CD8-positive, alpha-beta memory T cell (primary cell): ENCODE results near the gene ERC2. TPM values are rescaled to one million over a fixed set of nuclear protein-coding genes. Genes with fewer than 3 reads are reported as not detected.

Experiments
- CTCF ChIA-PET: fragments of 350-600 bp; sonication (Branson Sonifier 250); formaldehyde crosslinking; loops from one replicate; lab custom pipeline; 2021; ENCODE audit warnings: antibody characterized with exemption; lab: Charles Lee
- POLR2A ChIA-PET: fragments of 350-600 bp; sonication (Branson Sonifier 250); formaldehyde crosslinking; loops from one replicate; lab custom pipeline; 2021; ENCODE audit warnings: antibody characterized with exemption; lab: Charles Lee
- DNase-seq, 5 donors: peaks; one replicate each; pipeline versions ENCODE4 v3.0.0 to v3.0.0-alpha.2; 2020 to 2022; ENCODE audit warnings: mixed read lengths in 1 of 5
- H3K27ac ChIP-seq: one replicate; pipeline ENCODE4 v1.7.0; 2013; ENCODE audit warnings: low read depth, mild to moderate bottlenecking, low read length, moderate library complexity
- H3K27me3 ChIP-seq: 2 replicates; pipeline ENCODE4 v1.7.0; 2013; ENCODE audit warnings: low read length, mild to moderate bottlenecking; ENCODE audit not compliant: insufficient read depth, poor library complexity, severe bottlenecking
- H3K36me3 ChIP-seq: 2 replicates; pipeline ENCODE4 v1.7.0; 2013; ENCODE audit warnings: mild to moderate bottlenecking, low read length, moderate library complexity; ENCODE audit not compliant: insufficient read depth
- H3K4me1 ChIP-seq: 2 replicates; pipeline ENCODE4 v1.7.0; 2013; ENCODE audit warnings: mild to moderate bottlenecking, low read length, moderate library complexity; ENCODE audit not compliant: insufficient read depth
- H3K4me3 ChIP-seq: 2 replicates; pipeline ENCODE4 v1.7.0; 2013; ENCODE audit warnings: mild to moderate bottlenecking, low read length
- H3K9me3 ChIP-seq: 2 replicates; pipeline ENCODE4 v1.7.0; 2013; ENCODE audit warnings: mild to moderate bottlenecking, low read length
- H3K27ac Mint-ChIP-seq, 8 donors: one replicate each; pipeline ENCODE4 v1.8.0; 2020 to 2021; ENCODE audit warnings: mixed read lengths in 8 of 8, mild to moderate bottlenecking in 6 of 8, inconsistent platforms in 3 of 8, moderate library complexity in 3 of 8
- H3K27me3 Mint-ChIP-seq, 2 donors: one replicate each; pipeline ENCODE4 v1.8.0; 2020 to 2021; ENCODE audit warnings: mixed read lengths in 2 of 2, mild to moderate bottlenecking in 1 of 2, moderate library complexity in 1 of 2
- H3K36me3 Mint-ChIP-seq, 3 donors: one replicate each; pipeline ENCODE4 v1.8.0; 2020 to 2021; ENCODE audit warnings: mixed read lengths in 3 of 3, inconsistent platforms in 1 of 3, mild to moderate bottlenecking in 1 of 3
- H3K4me1 Mint-ChIP-seq, 3 donors: one replicate each; pipeline ENCODE4 v1.8.0; 2020 to 2021; ENCODE audit warnings: mixed read lengths in 3 of 3, inconsistent platforms in 1 of 3, mild to moderate bottlenecking in 1 of 3
- H3K4me3 Mint-ChIP-seq, 7 donors: one replicate each; pipeline ENCODE4 v1.8.0; 2020 to 2021; ENCODE audit warnings: mixed read lengths in 7 of 7, mild to moderate bottlenecking in 6 of 7, moderate library complexity in 4 of 7, inconsistent platforms in 2 of 7
- H3K9me3 Mint-ChIP-seq, 5 donors: one replicate each; pipeline ENCODE4 v1.8.0; 2020 to 2022; ENCODE audit warnings: mixed read lengths in 5 of 5, mild to moderate bottlenecking in 3 of 5, moderate library complexity in 2 of 5, inconsistent platforms in 1 of 5
- polyA plus RNA-seq: library from polyadenylated mRNA; unstranded; fragments of 300-500 nt; fragmentation: Illumina TruSeq; gene quantifications from one replicate; pipeline ENCODE4 v1.2.3, GENCODE V29; 2021
- total RNA-seq, 2 experiments: library from RNA; stranded (reverse); gene quantifications; one replicate each; pipeline ENCODE4 v1.2.3, GENCODE V29; 2021

Gene ERC2
- total and polyA plus RNA-seq, 3 experiments from 2014 or later: not detected

DNA sequence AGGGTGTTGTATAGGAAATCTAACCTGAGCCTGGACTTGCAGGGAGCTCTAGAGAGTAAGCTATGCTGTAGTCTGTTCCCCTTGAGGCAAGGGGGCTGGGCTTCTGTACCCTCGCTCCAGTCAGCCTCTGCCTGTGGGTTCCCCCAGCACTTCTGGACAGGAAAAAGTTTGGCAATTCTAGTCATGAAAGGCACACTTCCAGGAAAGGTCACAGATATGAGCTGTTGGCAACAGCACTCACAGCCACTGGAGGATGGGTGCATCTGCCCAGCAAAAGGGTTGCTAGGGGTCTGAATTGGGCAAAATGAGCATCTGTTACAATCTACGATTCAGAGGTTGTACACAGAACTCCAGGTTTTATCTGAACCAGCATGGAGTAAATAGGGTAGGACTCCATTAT, 281.2 kb downstream of the ERC2 start:
- no peak for DNase-seq
- Mint-ChIP-seq H3K4me3 (no peak overlapping the region), H3K9me3 (peaks cover 0 to 4% (median 0%) of the 10 kb centered on the region in 5 donors), H3K27me3 (no peaks in the 10 kb centered on the region), H3K36me3 (no peaks in the 10 kb centered on the region), H3K4me1 (no peaks in the 10 kb centered on the region), H3K27ac (no peak overlapping the region)
- Histone ChIP-seq H3K27me3 (no peaks in the 10 kb centered on the region), H3K4me3 (no peak overlapping the region), H3K27ac (no peak overlapping the region), H3K9me3 (no peaks in the 10 kb centered on the region), H3K36me3 (no peaks in the 10 kb centered on the region), H3K4me1 (no peaks in the 10 kb centered on the region)
- ChIA-PET POLR2A (no interaction called here), CTCF (no interaction called here)

DNA sequence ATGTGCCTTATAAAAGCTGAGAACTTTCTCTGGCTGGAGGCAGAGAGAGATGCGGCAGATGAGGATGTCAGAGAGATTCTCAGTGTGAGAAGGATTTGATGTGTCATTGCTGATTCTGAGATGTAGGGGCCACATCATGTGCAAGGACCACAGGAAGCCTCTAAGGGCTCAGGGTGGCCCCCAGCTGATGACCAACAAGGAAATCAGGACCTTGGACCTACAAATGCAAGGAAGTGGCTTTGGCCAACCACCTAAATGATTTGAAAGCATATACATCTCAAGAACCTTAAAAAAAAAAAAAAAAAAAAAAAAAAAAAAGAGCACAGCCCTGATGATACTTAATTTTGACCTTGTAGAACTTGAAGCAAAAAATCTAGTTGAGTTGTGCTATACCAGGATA, 282.4 kb downstream of the ERC2 start:
- no peaks in the 10 kb centered on the region for H3K27me3 Mint-ChIP-seq
- H3K4me3 Mint-ChIP-seq: no peak overlapping the region
- Histone ChIP-seq H3K27me3 (no peaks in the 10 kb centered on the region), H3K27ac (no peak overlapping the region), H3K9me3 (no peaks in the 10 kb centered on the region), H3K36me3 (no peaks in the 10 kb centered on the region), H3K4me3 (no peak overlapping the region), H3K4me1 (no peaks in the 10 kb centered on the region)
- H3K36me3 Mint-ChIP-seq: no peaks in the 10 kb centered on the region
- DNase-seq: no peak
- POLR2A ChIA-PET: no interaction called here
- no peaks in the 10 kb centered on the region for H3K9me3 Mint-ChIP-seq
- no peak overlapping the region for H3K27ac Mint-ChIP-seq
- H3K4me1 Mint-ChIP-seq: no peaks in the 10 kb centered on the region
- CTCF ChIA-PET: no interaction called here

DNA sequence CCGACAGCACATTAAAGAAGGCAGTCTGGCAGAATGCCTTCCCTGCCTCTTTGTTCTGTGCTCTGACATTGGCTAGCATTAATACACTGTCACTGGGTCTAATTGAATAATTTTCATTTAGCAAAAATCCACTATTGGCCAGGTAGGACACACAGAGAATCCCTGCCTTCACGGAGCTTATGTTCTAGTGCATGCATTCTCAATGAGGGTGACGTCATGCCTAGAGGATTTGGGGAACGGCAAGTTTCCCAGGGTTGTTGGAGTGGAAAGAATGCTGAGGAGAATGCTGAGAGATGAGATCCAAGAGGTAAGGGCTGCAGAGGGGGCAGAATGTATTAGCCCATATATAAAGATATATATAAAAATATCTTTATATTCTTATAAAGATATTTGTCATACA, 284.7 kb downstream of the ERC2 start:
- no peak for DNase-seq
- Histone ChIP-seq H3K4me1 (no peaks in the 10 kb centered on the region), H3K27ac (no peak overlapping the region), H3K4me3 (no peak overlapping the region), H3K36me3 (no peaks in the 10 kb centered on the region), H3K9me3 (no peaks in the 10 kb centered on the region), H3K27me3 (no peaks in the 10 kb centered on the region)
- H3K4me3 Mint-ChIP-seq: no peak overlapping the region
- H3K27ac Mint-ChIP-seq: no peak overlapping the region
- POLR2A ChIA-PET: no interaction called here
- H3K4me1 Mint-ChIP-seq: no peaks in the 10 kb centered on the region
- CTCF ChIA-PET: no interaction called here
- H3K9me3 Mint-ChIP-seq: peaks cover 0 to 1% (median 0%) of the 10 kb centered on the region in 5 donors
- H3K36me3 Mint-ChIP-seq: no peaks in the 10 kb centered on the region
- H3K27me3 Mint-ChIP-seq: no peaks in the 10 kb centered on the region

DNA sequence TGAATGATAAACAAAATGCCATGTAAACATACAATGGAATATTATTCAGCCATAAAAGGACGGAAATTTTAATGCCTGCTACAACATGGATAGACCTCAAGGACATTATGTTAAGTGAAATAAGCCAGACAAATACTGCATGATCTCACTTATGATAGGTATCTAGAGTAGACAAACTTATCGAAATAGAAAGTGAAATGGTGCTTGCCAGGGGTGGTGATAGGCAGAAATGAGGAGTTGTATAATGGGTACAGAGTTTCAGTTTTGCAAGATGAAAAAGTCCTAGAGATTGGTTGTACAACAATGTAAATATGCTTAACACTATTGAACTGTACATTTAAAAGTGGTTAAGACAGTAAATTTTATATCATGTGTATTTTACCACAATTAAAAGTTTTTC, 287.8 kb downstream of the ERC2 start:
- no peaks in the 10 kb centered on the region for H3K4me1 ChIP-seq
- H3K4me3 ChIP-seq: no peak overlapping the region
- H3K9me3 ChIP-seq: no peaks in the 10 kb centered on the region
- no peaks in the 10 kb centered on the region for H3K27me3 ChIP-seq
- POLR2A ChIA-PET: no interaction called here
- H3K27ac Mint-ChIP-seq: no peak overlapping the region
- CTCF ChIA-PET: no interaction called here
- no peaks in the 10 kb centered on the region for H3K36me3 Mint-ChIP-seq
- H3K9me3 Mint-ChIP-seq: peaks cover 0 to 1% (median 0%) of the 10 kb centered on the region in 5 donors
- DNase-seq: no peak
- H3K27me3 Mint-ChIP-seq: no peaks in the 10 kb centered on the region
- no peak overlapping the region for H3K4me3 Mint-ChIP-seq
- H3K4me1 Mint-ChIP-seq: no peaks in the 10 kb centered on the region
- no peak overlapping the region for H3K27ac ChIP-seq
- H3K36me3 ChIP-seq: no peaks in the 10 kb centered on the region

DNA sequence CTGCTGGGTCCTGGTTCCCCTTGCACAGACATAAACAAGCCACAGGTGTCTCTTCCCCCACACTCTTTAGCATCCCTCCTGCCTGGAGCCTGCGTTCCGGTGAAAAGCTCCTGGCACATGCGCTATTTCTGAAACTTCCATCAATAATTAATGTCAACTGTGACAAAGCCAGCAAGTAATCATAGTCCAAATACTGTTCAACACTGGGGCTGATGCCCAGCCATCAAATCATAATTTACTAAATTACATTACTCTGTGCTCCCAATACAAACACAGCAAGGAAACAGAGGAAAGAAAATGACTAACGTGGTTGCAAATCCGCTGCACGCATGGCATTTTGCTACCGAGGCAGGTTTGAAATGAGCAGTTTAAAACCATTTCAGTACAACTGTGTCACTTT, 294.7 kb downstream of the ERC2 start:
- Histone ChIP-seq H3K4me1 (no peaks in the 10 kb centered on the region), H3K4me3 (no peak overlapping the region), H3K9me3 (no peaks in the 10 kb centered on the region), H3K27ac (no peak overlapping the region), H3K36me3 (no peaks in the 10 kb centered on the region), H3K27me3 (no peaks in the 10 kb centered on the region)
- H3K4me1 Mint-ChIP-seq: no peaks in the 10 kb centered on the region
- H3K9me3 Mint-ChIP-seq: peaks cover 0 to 3% (median 0%) of the 10 kb centered on the region in 5 donors
- H3K36me3 Mint-ChIP-seq: no peaks in the 10 kb centered on the region
- POLR2A ChIA-PET: no interaction called here
- H3K27ac Mint-ChIP-seq: no peak overlapping the region
- DNase-seq: no peak
- H3K4me3 Mint-ChIP-seq: no peak overlapping the region
- CTCF ChIA-PET: no interaction called here
- H3K27me3 Mint-ChIP-seq: peaks cover 4 to 6% of the 10 kb centered on the region in 2 donors

DNA sequence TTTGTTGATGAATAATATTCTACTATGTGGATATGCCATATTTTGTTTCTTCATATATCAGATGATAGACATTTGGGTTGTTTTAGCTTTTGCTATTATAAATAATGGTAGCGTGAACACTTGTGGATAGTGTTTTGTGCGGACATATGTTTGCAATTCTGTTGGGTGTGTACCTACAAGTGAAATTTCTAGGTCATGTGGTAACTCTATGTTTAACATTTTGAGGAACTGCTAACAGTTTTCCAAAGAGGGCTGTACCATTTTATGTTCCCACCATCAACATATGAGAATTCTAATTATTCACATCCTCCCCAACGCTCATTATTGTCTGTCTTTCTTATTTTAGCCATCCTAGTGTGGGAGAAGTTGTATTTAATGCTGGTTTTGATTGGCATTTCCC, 303.8 kb downstream of the ERC2 start:
- CTCF ChIA-PET: no interaction called here
- POLR2A ChIA-PET: no interaction called here

DNA sequence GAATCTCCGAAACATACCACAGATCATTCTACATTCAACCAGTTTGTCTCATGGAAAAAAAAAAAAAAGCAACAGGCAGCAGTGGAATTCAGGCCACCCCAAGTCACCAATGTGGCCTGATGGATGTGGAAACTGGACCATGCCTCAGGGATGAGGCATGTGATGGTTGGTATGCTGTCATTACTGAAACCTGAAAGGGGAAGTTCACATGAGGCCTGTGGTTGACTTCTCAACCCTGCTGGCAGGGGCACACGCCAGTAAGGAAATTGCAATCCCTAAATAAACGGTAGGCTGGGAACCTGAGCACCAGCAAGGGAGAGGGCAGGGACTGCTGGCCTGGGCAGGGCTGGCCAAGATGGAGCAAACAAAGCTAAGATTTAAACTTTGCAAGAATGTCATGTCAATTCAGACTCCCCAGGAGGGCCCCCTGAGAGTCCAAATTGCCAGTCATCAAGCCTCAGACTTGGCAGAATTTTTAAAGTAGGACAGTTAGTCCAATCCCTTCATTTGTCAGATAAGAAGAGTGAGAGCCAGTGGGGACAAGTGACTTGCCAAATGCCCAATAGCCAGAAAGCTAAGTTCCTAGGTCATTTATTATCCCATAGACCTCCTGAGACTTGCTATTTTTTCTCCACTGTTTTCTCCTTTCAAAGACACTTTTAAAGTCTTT, 310.4 kb downstream of the ERC2 start:
- no peaks in the 10 kb centered on the region for H3K9me3 ChIP-seq
- DNase-seq: no peak
- H3K36me3 ChIP-seq: no peaks in the 10 kb centered on the region
- H3K27me3 ChIP-seq: no peaks in the 10 kb centered on the region
- H3K4me3 ChIP-seq: no peak overlapping the region
- no peaks in the 10 kb centered on the region for H3K4me1 ChIP-seq
- Mint-ChIP-seq H3K36me3 (no peaks in the 10 kb centered on the region), H3K27ac (no peak overlapping the region), H3K9me3 (peaks cover 0 to 9% (median 0%) of the 10 kb centered on the region in 5 donors), H3K4me3 (no peak overlapping the region), H3K4me1 (no peaks in the 10 kb centered on the region), H3K27me3 (no peaks in the 10 kb centered on the region)
- H3K27ac ChIP-seq: no peak overlapping the region
- CTCF ChIA-PET: no interaction called here
- POLR2A ChIA-PET: no interaction called here

More for the DNA sequence above, 303.8 kb downstream of the ERC2 start:
- no peak overlapping the region for H3K4me3 ChIP-seq
- no peaks in the 10 kb centered on the region for H3K4me1 Mint-ChIP-seq
- H3K4me3 Mint-ChIP-seq: no peak overlapping the region
- no peaks in the 10 kb centered on the region for H3K9me3 ChIP-seq
- peaks cover 0 to 2% of the 10 kb centered on the region in 2 donors for H3K27me3 Mint-ChIP-seq
- H3K4me1 ChIP-seq: no peaks in the 10 kb centered on the region
- no peaks in the 10 kb centered on the region for H3K36me3 ChIP-seq
- DNase-seq: no peak
- no peaks in the 10 kb centered on the region for H3K27me3 ChIP-seq
- no peaks in the 10 kb centered on the region for H3K36me3 Mint-ChIP-seq
- H3K27ac ChIP-seq: no peak overlapping the region
- H3K9me3 Mint-ChIP-seq: peaks cover 0 to 8% (median 2%) of the 10 kb centered on the region in 5 donors
- no peak overlapping the region for H3K27ac Mint-ChIP-seq

DNA sequence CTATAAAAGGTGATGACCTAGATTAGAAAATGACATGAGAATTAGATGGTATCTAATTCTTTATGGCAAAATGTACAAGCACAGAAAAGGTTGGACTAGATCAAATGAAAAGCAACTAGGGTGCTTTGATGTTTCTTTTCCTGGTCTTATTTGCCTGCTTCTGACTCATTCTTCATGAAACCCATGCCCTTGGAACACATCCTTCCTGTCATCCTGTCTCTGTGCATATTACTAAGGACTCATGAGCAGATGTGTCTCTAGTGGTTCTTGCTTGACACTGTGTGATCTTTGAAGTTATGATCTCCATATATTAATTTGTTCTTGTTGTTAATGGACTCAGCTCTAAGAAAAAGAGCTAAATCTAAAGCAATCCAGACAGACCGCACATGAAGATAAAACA, 314.0 kb downstream of the ERC2 start:
- no peak for DNase-seq
- H3K36me3 ChIP-seq: no peaks in the 10 kb centered on the region
- H3K27me3 ChIP-seq: no peaks in the 10 kb centered on the region
- Mint-ChIP-seq H3K4me3 (no peak overlapping the region), H3K9me3 (peaks cover 0 to 6% (median 0%) of the 10 kb centered on the region in 5 donors), H3K36me3 (no peaks in the 10 kb centered on the region), H3K27me3 (no peaks in the 10 kb centered on the region), H3K27ac (no peak overlapping the region), H3K4me1 (no peaks in the 10 kb centered on the region)
- H3K4me3 ChIP-seq: no peak overlapping the region
- no peaks in the 10 kb centered on the region for H3K9me3 ChIP-seq
- ChIA-PET CTCF (no interaction called here), POLR2A (no interaction called here)
- no peak overlapping the region for H3K27ac ChIP-seq
- no peaks in the 10 kb centered on the region for H3K4me1 ChIP-seq
